GM12872 (cell line): ENCODE measurements around the gene SCAMP5.
A peak's percentile ranks its signal among the peaks of the same experiment; 100 is the strongest.

ENCODE experiments used
- CTCF ChIP-seq: IDR thresholded peaks from 3 replicates; pipeline ENCODE4 v1.5.1; 2011; ENCODE audit warnings: low read depth, mild to moderate bottlenecking, low read length, moderate library complexity; ENCODE audit not compliant: insufficient read depth

SCAMP5 gene, protein sequence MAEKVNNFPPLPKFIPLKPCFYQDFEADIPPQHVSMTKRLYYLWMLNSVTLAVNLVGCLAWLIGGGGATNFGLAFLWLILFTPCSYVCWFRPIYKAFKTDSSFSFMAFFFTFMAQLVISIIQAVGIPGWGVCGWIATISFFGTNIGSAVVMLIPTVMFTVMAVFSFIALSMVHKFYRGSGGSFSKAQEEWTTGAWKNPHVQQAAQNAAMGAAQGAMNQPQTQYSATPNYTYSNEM

DNA sequence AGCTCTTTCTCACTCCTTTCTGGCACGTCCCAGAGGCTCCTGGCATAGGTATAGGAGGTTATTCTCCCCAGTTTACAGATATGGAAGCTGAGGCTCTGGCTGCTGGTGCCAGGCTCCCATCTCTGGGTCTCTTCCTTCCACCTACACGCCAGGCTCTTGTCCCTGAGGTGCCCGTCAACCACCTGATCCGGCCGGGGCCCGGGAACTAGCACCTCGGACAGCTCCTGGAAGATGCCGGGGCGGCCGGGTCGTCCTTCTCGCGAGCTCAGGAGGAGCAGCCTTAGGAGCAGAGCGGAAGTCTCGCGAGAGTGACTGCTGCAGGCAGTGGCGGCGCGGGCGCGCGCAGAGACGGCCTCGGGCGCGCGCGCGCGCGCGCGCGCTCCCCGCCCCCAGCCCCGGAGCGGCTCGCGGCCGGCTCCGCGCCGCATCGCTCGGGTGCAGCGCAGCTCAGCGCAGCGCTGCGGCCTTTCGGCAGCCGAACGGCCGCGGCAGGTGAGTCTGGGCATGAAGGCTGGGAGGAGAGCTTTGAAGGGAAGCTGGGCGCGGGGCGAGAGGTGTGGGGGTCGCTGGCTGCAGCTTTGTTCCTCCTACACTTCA is at the start of gene SCAMP5:
Gene SCAMP5 (plus strand): TSS at position 382 of the 597 bp plus-strand sequence. CDS start 16,277 bp downstream, outside the sequence.
- no peak for TF ChIP-seq CTCF

GRCh38 chr15:74950078-74950908 is 45.1 kb upstream of the SCAMP5 start:
- peak; percentile 100 for TF ChIP-seq CTCF

GRCh38 chr15:74951006-74951405 is 44.4 kb upstream of the SCAMP5 start:
- no peak for TF ChIP-seq CTCF

DNA sequence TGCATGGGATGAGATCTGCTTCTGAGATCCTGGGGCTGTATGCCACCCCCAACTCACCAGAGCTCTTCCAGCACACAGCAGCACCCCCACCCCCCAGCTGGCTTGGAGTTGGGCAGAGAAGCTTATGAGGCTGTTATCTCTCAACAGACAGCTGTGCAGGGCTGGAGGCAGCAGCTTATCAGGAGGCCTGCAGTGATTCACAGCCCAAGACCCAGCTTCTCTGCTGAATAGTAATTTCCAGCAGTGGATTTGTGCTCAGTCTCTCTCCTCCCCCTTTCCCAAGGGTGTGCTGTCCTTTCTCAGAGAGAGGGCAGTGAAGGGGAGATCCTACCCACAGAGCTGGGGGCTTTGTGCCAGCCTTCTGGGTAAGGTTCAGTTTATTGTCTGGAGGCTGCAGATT is 40.8 kb upstream of the SCAMP5 start:
- TF ChIP-seq CTCF = no peak

- no peak for TF ChIP-seq CTCF
These were observed 40.3 kb upstream of the SCAMP5 start for GRCh38 chr15:74955017-74955416.

DNA sequence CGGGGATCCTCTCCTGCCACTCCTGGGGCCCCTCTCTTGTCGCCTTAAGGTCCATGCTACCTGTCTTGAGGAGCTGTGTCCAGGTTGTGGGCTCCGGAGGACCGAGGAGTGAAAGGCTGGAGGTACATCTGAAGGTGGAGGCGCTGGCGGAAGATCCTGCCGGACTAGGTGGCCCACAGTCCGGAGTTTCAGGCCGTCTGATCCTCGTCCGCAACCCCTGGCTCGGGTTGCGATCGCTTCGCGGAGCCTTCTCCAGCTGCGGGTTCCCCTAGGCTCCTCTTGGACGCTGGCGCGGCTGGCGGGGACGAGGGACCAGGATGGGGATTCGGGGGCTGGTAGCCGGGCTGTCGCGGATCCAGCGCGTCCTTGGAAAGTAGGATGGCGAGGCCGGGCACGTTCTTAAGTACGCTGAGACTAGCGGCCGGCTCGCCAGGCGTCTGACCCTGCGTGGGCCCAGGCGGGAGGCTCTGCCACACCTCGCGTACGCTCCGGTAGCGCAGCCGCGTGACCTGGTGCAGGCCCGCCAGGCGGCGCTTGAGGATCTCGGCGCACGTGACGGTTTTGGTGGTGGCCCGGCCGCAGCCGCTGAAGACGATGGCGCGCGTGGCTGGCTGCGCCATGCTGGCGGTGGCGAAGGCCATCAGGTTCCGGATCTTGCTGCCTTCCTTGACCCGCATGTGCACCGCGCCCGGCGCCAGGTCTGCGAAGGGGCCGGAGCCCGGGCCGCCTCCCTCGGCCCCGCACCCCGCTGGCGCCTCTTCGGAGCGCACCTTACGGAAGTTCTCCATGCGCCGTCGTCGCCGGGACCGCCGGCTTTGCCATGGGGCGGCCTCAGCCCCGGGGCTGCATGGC is 39.3 kb upstream of the SCAMP5 start:
- TF ChIP-seq CTCF = peak; percentile 62
